Breast epithelium (tissue), 4 donors: ENCODE results near the gene ZNF18. TPM values are rescaled to one million over a fixed set of nuclear protein-coding genes. Genes with fewer than 3 reads are reported as not detected.

ENCODE experiments used
- DNase-seq, 2 donors: peaks; one replicate each; pipeline ENCODE4 v3.0.0-alpha.2; 2019; ENCODE audit warnings: low spot score in 2 of 2
- H3K27ac ChIP-seq, 2 donors: fragments of 200-600 bp; sonication (generic) in 1 of 2; one replicate each; pipeline ENCODE4 v1.5.1; 2016 to 2019; ENCODE audit warnings: mild to moderate bottlenecking in 1 of 2
- H3K27me3 ChIP-seq, 2 donors: fragments of 200-600 bp; sonication (generic) in 1 of 2; one replicate each; pipeline versions ENCODE4 v1.5.1 to v1.6.0; 2017 to 2019; ENCODE audit warnings: control low read depth in 1 of 2, mild to moderate bottlenecking in 1 of 2
- H3K36me3 ChIP-seq: fragments of 200-600 bp; one replicate; pipeline ENCODE4 v1.5.1; 2019
- H3K4me1 ChIP-seq, 2 donors: fragments of 200-600 bp; sonication (generic); one replicate each; pipeline ENCODE4 v1.5.1; 2016 to 2019; ENCODE audit warnings: control low read depth in 1 of 2
- H3K4me3 ChIP-seq, 3 donors: fragments of 200-600 bp; sonication (generic); 1 replicate in 2 of 3; 2 replicates in 1 of 3; pipeline ENCODE4 v1.5.1; 2016 to 2019; ENCODE audit warnings: mild to moderate bottlenecking in 3 of 3, moderate library complexity in 2 of 3
- H3K9me3 ChIP-seq, 2 donors: fragments of 200-600 bp; sonication (generic) in 1 of 2; one replicate each; pipeline ENCODE4 v1.5.1; 2016 to 2019; ENCODE audit warnings: control low read depth in 1 of 2
- CTCF ChIP-seq, 3 donors: fragments of 450-650 bp; IDR thresholded peaks; one replicate each; pipeline ENCODE4 v1.5.1; 2016 to 2017; ENCODE audit warnings: antibody characterized with exemption in 3 of 3, mild to moderate bottlenecking in 3 of 3, moderate library complexity in 3 of 3
- POLR2A ChIP-seq: fragments of 450-650 bp; IDR thresholded peaks from one replicate; pipeline ENCODE4 v1.6.1; 2016; ENCODE audit warnings: antibody characterized with exemption, mild to moderate bottlenecking, moderate library complexity
- POLR2AphosphoS5 ChIP-seq, 3 donors: sonication (generic); formaldehyde crosslinking; IDR thresholded peaks; one replicate each; pipeline ENCODE4 v1.6.1; 2017; ENCODE audit warnings: antibody characterized with exemption in 3 of 3
- intact Hi-C: fragments of 100-400 bp; cut with DNase I; formaldehyde crosslinking; loops from one replicate; pipeline ENCODE4 v1.15.1; 2023; ENCODE audit warnings: low total_unique reads
- total RNA-seq, 3 donors: library from RNA; depleted of rRNA; stranded (reverse); fragments of >200 nt; gene quantifications; one replicate each; pipeline ENCODE4 v1.1.0, GENCODE V29; 2016

ZNF18 gene
- total RNA-seq: 10 to 100 TPM in 2 of 3 donors, 1 to 10 TPM in 1; 7.5 to 11.6 (median 10.2) TPM

GRCh38 chr17:11997147-11997971 lies at the start of gene ZNF18:
TSS of gene ZNF18 (minus strand) at chr17:11997475. CDS start at chr17:11992829, 4,646 bp downstream.
- no peaks in the 10 kb centered on the region for H3K36me3 ChIP-seq
- DNase-seq: peak; percentile 92 to 95
- no peaks in the 10 kb centered on the region for H3K4me1 ChIP-seq
- intact Hi-C loops: no loop called here
- H3K27me3 ChIP-seq: no peaks in the 10 kb centered on the region
- peak within 1 kb of the TSS; percentile 89 to 93 (median 92) for H3K4me3 ChIP-seq
- no peaks in the 10 kb centered on the region for H3K9me3 ChIP-seq
- TF ChIP-seq CTCF (IDR thresholded peaks at IDR 0.05): no peak
- peak; percentile 69 for TF ChIP-seq POLR2A
- peak; percentile 83 to 94 (median 91) for TF ChIP-seq POLR2AphosphoS5 (IDR thresholded peaks at IDR 0.05)
- H3K27ac ChIP-seq: peak within 1 kb of the TSS; percentile 86 to 92

GRCh38 chr17:12046786-12047185 lies 49.5 kb upstream of the ZNF18 start:
- intact Hi-C loops: no loop called here
- Histone ChIP-seq H3K27me3 (no peaks in the 10 kb centered on the region), H3K4me1 (no peaks in the 10 kb centered on the region), H3K4me3 (no peak overlapping the region), H3K36me3 (no peaks in the 10 kb centered on the region), H3K9me3 (no peaks in the 10 kb centered on the region), H3K27ac (no peak overlapping the region)
- DNase-seq: no peak
- TF ChIP-seq POLR2A (no peak), POLR2AphosphoS5 (IDR thresholded peaks at IDR 0.05) (no peak), CTCF (IDR thresholded peaks at IDR 0.05) (no peak)

- intact Hi-C loops: no loop called here
Observed at GRCh38 chr17:12043702-12044101, 46.4 kb upstream of the ZNF18 start.

GRCh38 chr17:12041312-12041711 lies 44.0 kb upstream of the ZNF18 start:
- Histone ChIP-seq H3K9me3 (no peaks in the 10 kb centered on the region), H3K36me3 (no peaks in the 10 kb centered on the region), H3K4me1 (no peaks in the 10 kb centered on the region), H3K4me3 (no peak overlapping the region), H3K27me3 (no peaks in the 10 kb centered on the region), H3K27ac (no peak overlapping the region)
- no peak for TF ChIP-seq CTCF (IDR thresholded peaks at IDR 0.05)
- TF ChIP-seq POLR2AphosphoS5 (IDR thresholded peaks at IDR 0.05): no peak
- no peak for TF ChIP-seq POLR2A
- DNase-seq: no peak
- intact Hi-C loops: no loop called here

More at GRCh38 chr17:12043702-12044101, 46.4 kb upstream of the ZNF18 start:
- H3K27ac ChIP-seq: no peak overlapping the region
- H3K4me1 ChIP-seq: no peaks in the 10 kb centered on the region
- TF ChIP-seq POLR2A: no peak
- no peak for TF ChIP-seq CTCF (IDR thresholded peaks at IDR 0.05)
- no peak for TF ChIP-seq POLR2AphosphoS5 (IDR thresholded peaks at IDR 0.05)
- no peaks in the 10 kb centered on the region for H3K27me3 ChIP-seq
- no peaks in the 10 kb centered on the region for H3K9me3 ChIP-seq
- no peaks in the 10 kb centered on the region for H3K36me3 ChIP-seq
- no peak for DNase-seq
- H3K4me3 ChIP-seq: no peak overlapping the region

- no peak overlapping the region for H3K27ac ChIP-seq
- TF ChIP-seq POLR2A (no peak), CTCF (IDR thresholded peaks at IDR 0.05) (no peak), POLR2AphosphoS5 (IDR thresholded peaks at IDR 0.05) (no peak)
- intact Hi-C loops: no loop called here
- DNase-seq: no peak
- no peaks in the 10 kb centered on the region for H3K27me3 ChIP-seq
- no peak overlapping the region for H3K4me3 ChIP-seq
- H3K36me3 ChIP-seq: no peaks in the 10 kb centered on the region
- H3K9me3 ChIP-seq: no peaks in the 10 kb centered on the region
- H3K4me1 ChIP-seq: no peaks in the 10 kb centered on the region
Observed at GRCh38 chr17:12040478-12040877, 43.2 kb upstream of the ZNF18 start.
